ENCODE measurements around the gene ZNF273. TPM values are rescaled to one million over a fixed set of nuclear protein-coding genes. Genes with fewer than 3 reads are reported as not detected.

ZNF273 gene
- total and polyA plus RNA-seq, 10 of the 15 experiments (the other 5 are each of a cell fraction or from before 2014, with no cell fraction given): 4.8 to 12.3 (median 7.8) TPM

GRCh38 chr7:64867863-64868440, 35.1 kb upstream of the ZNF273 start:
- H3K9ac ChIP-seq (ENCODE audit: control insufficient read depth, insufficient read depth, low read length): no peak overlapping the region
- CTCF ChIA-PET: no interaction called here
- ATAC-seq (no peak), DNase-seq (ENCODE audit: low read depth, low spot score) (no peak), FAIRE-seq (no peak)
- H3K4me3 ChIP-seq: no peak overlapping the region
- no peaks in the 10 kb centered on the region for H3K4me1 ChIP-seq (ENCODE audit: control insufficient read depth, insufficient read depth, low read length)
- 62% methylated on average over 16 of the region's 18 CpGs for WGBS (ENCODE audit: insufficient coverage, insufficient replicate concordance, low lambda C conversion rate, missing lambda C conversion rate)
- no peaks in the 10 kb centered on the region for H4K20me1 ChIP-seq (ENCODE audit: control insufficient read depth, insufficient read depth)
- no peaks in the 10 kb centered on the region for H3K27me3 ChIP-seq (replicated peaks in 1 of 2; ENCODE audit: control insufficient read depth in 2 of 2, insufficient read depth in 2 of 2, low read length in 1 of 2)
- no peaks in the 10 kb centered on the region for H3K79me2 ChIP-seq (ENCODE audit: control insufficient read depth, insufficient read depth, low read length)
- BruUV-seq (replicated peaks): no TSS peak
- RAD21 ChIA-PET (ENCODE audit: unreplicated experiment): no interaction called here
- H2AFZ ChIP-seq (ENCODE audit: control insufficient read depth, low read depth, low read length): no peak overlapping the region
- H3K4me2 ChIP-seq (ENCODE audit: control insufficient read depth, insufficient read depth): no peak overlapping the region
- H3K36me3 ChIP-seq (ENCODE audit: control insufficient read depth in 2 of 2, insufficient read depth in 2 of 2, low read length in 1 of 2): no peaks in the 10 kb centered on the region
- SMC1A ChIA-PET (ENCODE audit: uncharacterized antibody, unreplicated experiment): no interaction called here
- H3K9me3 ChIP-seq (replicated peaks; ENCODE audit: control insufficient read depth, insufficient read depth, low read length): no peaks in the 10 kb centered on the region; the same call in 1 of the 3 replicates
- POLR2A ChIA-PET: interaction anchor here (0.6 kb wide), 1 partner anchor 76 kb away, joined by 3 read pairs; no protein-coding TSS in a partner anchor
- intact Hi-C loops (cut with micrococcal nuclease; ENCODE audit: unreplicated experiment) (no loop called here), in situ Hi-C loops (cut with MboI) (no loop called here)
- H3K27ac ChIP-seq (ENCODE audit: control insufficient read depth, insufficient read depth): no peak overlapping the region
- TF ChIP-seq PRDM15 (CRISPR knock-in tag; IDR thresholded peaks at IDR 0.05) (no peak), SUPT20H (IDR thresholded peaks at IDR 0.05; ENCODE audit: borderline replicate concordance, control insufficient read depth, low read depth, low read length) (no peak), SMARCA5 (IDR thresholded peaks at IDR 0.05) (no peak), RB1 (IDR thresholded peaks at IDR 0.05; ENCODE audit: borderline replicate concordance) (no peak), ZNF592 (IDR thresholded peaks at IDR 0.05) (no peak), ZNF217 (IDR thresholded peaks at IDR 0.05) (no peak), EED (IDR thresholded peaks at IDR 0.05; ENCODE audit: low read depth) (no peak), BHLHE40 (IDR thresholded peaks at IDR 0.05; ENCODE audit: borderline replicate concordance in 1 of 2, low read depth in 2 of 2, low read length in 1 of 2) (no peak), POLR2AphosphoS5 (IDR thresholded peaks at IDR 0.05; ENCODE audit: low read length) (no peak), E2F4 (IDR thresholded peaks at IDR 0.05; ENCODE audit: low read depth, low read length) (no peak), NFXL1 (IDR thresholded peaks at IDR 0.05; ENCODE audit: borderline replicate concordance) (no peak), TCF7 (IDR thresholded peaks at IDR 0.05; ENCODE audit: borderline replicate concordance) (no peak)
